Measurements from ENCODE around the gene RNU2-1.
"Not testable (repeated sequence)": the region's sequence is repeated elsewhere in the genome, so short reads cannot be mapped to it uniquely, and the experiment has no call there.

RNU2-1 gene

DNA sequence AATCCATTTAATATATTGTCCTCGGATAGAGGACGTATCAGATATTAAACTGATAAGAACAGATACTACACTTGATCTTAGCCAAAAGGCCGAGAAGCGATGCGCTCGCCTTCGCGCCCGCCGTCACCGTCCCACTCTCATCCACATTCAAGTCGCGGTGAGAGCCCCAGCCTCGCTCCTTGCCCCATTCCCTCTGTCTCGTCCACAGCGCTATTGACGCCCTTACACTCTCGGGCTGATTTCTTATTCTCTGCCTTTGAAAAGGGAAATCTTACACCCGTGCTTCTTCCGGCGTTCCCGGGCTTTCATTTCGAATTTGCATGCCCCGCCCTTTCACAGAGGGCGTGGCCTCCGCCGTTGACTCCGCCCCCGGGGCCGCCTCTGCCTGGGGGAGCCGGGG, at the start of gene RNU2-1:
Gene RNU2-1, minus strand, starts transcription at position 101 of the 400 bp plus-strand sequence.
- DNase-seq: not testable (repeated sequence)

DNA sequence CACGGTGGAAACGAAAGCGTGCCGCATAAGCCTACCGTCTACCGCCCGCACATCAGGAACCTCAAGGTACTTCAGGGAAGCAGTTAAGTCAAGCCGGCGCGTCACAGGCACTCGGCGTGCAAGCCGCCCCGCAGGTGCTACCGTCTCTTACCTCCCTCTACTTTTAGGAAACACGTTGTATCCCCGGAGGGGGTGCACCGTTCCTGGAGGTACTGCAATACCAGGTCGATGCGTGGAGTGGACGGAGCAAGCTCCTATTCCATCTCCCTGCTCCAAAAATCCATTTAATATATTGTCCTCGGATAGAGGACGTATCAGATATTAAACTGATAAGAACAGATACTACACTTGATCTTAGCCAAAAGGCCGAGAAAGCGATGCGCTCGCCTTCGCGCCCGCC, 39.1 kb upstream of the RNU2-1 start:
- not testable (repeated sequence) for DNase-seq

DNA sequence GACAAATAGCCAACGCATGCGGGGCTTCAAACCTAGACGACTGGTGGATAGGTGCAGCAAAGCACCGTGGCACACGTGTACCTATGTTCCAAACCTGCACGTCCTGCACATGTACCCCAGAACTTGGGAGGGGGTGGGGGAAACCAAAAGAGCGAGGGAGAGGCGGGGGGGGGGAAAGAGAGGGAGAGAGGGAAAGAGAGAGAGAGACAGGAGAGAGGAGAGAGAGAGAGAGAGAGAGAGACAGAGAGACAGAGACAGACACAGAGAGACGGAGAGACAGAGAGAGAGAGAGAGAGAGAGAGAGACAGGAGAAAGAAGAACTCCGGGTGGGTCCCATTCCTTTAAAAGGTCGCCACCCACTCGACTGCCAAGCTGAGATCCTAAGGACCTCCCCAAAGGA, 38.7 kb upstream of the RNU2-1 start:
- not testable (repeated sequence) for DNase-seq

DNA sequence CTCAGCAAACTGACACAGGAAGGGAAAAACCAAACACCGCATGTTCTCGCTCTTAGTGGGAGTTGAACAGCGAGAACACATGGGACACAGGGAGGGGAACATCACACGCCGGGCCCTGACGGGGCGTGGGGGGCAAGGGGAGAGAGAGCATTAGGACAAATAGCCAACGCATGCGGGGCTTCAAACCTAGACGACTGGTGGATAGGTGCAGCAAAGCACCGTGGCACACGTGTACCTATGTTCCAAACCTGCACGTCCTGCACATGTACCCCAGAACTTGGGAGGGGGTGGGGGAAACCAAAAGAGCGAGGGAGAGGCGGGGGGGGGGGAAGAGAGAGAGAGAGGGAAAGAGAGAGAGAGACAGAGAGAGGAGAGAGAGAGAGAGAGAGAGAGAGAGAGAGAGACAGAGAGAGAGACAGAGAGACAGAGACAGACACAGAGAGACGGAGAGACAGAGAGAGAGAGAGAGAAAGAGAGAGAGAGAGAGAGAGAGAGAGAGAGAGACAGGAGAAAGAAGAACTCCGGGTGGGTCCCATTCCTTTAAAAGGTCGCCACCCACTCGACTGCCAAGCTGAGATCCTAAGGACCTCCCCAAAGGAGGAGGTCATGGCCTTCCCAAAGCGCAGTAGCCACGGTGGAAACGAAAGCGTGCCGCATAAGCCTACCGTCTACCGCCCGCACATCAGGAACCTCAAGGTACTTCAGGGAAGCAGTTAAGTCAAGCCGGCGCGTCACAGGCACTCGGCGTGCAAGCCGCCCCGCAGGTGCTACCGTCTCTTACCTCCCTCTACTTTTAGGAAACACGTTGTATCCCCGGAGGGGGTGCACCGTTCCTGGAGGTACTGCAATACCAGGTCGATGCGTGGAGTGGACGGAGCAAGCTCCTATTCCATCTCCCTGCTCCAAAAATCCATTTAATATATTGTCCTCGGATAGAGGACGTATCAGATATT, 37.1 kb upstream of the RNU2-1 start:
- DNase-seq: not testable (repeated sequence)

DNA sequence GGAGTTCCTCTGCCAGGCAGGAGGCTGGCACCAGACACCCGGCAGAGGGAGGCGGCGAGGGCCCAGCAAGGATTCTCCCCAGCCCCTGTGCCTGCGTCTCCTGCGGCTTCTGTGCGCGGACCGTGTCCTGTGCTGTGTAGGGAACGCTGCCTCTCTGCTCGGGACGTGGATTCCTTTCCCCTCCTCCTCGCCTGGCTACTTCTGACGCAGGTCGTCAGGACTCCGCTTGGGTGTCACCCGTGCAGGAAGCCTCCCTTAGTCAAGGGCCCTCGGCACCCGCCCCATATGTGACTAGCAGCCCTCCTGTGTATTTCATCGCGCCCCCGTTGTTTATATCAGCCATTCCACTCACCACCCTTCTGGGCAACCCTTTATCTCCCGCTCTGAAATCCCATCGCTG, 12.7 kb upstream of the RNU2-1 start:
- not testable (repeated sequence) for DNase-seq

DNA sequence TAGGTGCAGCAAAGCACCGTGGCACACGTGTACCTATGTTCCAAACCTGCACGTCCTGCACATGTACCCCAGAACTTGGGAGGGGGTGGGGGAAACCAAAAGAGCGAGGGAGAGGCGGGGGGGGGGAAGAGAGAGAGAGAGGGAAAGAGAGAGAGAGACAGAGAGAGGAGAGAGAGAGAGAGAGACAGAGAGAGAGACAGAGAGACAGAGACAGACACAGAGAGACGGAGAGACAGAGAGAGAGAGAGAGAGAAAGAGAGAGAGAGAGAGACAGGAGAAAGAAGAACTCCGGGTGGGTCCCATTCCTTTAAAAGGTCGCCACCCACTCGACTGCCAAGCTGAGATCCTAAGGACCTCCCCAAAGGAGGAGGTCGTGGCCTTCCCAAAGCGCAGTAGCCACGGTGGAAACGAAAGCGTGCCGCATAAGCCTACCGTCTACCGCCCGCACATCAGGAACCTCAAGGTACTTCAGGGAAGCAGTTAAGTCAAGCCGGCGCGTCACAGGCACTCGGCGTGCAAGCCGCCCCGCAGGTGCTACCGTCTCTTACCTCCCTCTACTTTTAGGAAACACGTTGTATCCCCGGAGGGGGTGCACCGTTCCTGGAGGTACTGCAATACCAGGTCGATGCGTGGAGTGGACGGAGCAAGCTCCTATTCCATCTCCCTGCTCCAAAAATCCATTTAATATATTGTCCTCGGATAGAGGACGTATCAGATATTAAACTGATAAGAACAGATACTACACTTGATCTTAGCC, 7.0 kb upstream of the RNU2-1 start:
- not testable (repeated sequence) for DNase-seq

DNA sequence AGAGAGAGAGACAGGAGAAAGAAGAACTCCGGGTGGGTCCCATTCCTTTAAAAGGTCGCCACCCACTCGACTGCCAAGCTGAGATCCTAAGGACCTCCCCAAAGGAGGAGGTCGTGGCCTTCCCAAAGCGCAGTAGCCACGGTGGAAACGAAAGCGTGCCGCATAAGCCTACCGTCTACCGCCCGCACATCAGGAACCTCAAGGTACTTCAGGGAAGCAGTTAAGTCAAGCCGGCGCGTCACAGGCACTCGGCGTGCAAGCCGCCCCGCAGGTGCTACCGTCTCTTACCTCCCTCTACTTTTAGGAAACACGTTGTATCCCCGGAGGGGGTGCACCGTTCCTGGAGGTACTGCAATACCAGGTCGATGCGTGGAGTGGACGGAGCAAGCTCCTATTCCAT, 5.8 kb upstream of the RNU2-1 start:
- not testable (repeated sequence) for DNase-seq

DNA sequence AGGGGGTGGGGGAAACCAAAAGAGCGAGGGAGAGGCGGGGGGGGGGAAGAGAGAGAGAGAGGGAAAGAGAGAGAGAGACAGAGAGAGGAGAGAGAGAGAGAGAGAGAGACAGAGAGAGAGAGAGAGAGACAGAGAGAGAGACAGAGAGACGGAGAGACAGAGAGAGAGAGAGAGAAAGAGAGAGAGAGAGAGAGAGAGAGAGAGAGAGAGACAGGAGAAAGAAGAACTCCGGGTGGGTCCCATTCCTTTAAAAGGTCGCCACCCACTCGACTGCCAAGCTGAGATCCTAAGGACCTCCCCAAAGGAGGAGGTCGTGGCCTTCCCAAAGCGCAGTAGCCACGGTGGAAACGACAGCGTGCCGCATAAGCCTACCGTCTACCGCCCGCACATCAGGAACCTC, 514 bp downstream of the RNU2-1 start:
- not testable (repeated sequence) for DNase-seq

DNA sequence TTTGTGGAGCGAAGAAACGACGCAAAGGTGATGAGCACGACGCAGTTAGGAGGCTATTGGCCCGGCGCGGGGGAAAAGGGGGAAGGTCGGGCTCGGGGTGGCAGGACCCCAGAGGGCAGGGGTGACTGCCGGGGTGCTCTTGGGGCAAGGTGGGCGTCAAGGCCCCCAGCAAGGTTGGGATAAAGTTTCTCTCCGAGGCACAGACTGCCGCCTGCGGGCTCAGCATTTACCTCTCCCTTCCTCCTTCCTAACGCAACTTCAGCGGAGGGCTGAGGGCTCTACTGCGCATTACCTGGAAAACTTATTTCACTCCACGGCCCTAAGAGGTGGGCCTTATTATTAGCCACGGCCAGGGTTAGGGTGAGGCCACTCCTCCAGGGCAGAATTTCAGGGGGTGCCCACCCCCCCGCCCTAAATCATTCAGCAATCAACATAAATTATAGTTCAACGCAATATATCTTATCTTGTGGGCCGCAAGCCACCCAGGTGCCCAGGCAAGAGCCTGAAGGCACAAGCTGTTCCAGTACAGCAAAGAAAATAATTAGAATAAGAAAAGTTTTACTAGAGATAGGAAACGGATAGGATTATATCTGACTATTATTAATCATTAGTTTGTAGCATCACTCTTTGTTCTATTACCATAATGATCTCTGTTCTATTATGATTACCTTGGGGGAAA, 1.6 kb downstream of the RNU2-1 start:
- not testable (repeated sequence) for DNase-seq

DNA sequence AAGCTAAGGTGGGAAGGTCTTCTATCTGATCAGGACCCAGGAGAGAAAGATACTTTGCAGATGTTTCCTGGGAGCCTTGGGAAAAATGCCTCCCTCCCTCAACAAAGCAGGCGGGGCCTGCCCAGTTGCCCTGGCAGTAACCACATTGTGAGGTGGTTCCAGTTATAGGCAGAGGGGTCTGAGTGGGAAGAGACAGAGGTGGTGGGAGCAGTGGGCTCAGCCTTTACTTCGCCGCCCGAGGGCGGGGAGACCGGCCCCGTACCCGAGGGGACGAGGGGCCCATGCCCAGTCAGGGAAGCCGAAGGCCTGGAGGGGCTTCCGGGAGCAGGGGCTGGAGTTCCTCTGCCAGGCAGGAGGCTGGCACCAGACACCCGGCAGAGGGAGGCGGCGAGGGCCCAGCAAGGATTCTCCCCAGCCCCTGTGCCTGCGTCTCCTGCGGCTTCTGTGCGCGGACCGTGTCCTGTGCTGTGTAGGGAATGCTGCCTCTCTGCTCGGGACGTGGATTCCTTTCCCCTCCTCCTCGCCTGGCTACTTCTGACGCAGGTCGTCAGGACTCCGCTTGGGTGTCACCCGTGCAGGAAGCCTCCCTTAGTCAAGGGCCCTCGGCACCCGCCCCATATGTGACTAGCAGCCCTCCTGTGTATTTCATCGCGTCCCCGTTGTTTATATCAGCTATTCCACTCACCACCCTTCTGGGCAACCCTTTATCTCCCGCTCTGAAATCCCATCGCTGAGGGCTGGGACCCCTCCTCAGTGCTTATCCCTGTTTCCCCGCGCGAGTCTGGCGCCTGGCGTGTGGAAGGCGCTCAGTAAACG, 2.4 kb downstream of the RNU2-1 start:
- not testable (repeated sequence) for DNase-seq

DNA sequence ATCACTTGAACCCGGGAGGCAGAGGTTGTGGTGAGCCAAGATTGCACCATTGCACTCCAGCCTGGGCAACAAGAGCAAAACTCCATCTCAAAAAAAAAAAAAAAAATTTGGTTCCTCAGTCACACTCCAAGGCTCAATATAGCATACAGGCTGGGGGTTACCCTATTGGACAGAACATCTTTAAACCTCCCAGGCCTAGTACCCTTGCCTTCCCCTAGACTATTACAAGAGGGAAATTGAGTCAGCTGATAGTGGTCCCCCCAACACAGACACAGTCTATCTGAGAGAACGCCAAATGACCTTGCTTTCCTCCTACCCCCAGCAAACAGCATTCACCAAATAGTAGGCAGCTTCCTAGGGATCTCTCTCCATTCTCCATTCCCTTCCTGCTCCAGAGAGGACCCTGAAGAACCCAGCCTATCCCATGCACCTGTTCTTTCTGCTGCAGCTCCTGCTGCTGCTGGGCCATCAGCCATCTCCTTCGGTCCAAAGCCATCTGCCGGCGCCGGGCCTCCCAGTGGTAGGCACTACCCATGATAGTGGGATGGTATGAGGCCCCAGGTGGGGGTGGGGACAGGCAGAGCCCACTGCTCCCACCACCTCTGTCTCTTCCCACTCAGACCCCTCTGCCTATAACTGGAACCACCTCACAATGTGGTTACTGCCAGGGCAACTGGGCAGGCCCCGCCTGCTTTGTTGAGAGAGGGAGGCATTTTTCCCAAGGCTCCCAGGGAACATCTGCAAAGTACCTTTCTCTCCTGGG, 5.6 kb downstream of the RNU2-1 start, which contains the start of gene CCDC200:
Gene CCDC200, minus strand, starts transcription at position 604 of the 763 bp plus-strand sequence. Its CDS starts 69 bp downstream, at position 535.
- not testable (repeated sequence) for DNase-seq

DNA sequence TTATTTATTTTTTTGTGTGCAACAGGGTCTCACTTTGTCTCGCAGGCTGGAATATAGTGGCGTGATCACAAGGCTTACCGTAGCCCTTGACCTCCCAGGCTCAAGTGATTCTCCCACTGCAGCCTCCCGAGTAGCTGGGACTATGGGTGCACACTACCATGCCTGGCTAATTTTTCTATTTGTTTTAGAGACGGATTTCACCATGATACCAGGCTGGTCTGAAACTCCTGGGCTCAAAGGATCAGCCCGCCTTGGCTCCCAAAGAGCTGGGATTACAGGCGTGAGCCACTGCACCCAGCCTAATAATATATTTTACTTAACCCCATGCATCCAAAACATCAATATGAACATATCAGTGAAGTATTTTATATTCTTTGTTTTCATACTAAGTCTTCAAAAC, 7.4 kb downstream of the RNU2-1 start:
- no peak for DNase-seq

DNA sequence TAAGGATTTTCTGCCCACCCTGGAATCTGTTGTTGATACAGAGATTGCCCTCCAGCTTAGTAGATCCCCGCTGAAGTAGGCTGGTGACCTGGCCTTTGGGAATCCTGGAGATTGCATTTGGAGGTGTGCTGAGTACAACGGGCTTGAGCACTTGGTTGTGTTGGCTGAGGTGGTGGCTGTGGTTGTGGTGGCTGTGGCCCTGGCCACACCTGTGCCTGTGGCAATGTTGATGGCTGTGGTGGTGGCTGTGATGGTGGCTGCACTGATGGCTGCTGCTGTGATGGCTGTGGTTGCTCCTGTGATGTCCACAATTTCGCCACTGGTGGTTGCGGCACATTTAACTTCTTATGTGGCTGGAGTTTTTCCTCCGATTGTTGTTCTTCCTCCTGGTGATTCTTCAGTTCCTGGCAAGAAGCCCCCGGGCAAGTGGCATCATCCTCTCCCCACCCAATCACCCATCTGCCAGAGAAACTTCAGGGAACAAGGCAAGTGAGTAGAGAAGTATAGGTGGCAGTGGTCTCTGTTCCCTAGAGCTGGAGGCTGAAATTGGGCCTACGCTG, 9.6 kb downstream of the RNU2-1 start:
- DNase-seq: no peak

DNA sequence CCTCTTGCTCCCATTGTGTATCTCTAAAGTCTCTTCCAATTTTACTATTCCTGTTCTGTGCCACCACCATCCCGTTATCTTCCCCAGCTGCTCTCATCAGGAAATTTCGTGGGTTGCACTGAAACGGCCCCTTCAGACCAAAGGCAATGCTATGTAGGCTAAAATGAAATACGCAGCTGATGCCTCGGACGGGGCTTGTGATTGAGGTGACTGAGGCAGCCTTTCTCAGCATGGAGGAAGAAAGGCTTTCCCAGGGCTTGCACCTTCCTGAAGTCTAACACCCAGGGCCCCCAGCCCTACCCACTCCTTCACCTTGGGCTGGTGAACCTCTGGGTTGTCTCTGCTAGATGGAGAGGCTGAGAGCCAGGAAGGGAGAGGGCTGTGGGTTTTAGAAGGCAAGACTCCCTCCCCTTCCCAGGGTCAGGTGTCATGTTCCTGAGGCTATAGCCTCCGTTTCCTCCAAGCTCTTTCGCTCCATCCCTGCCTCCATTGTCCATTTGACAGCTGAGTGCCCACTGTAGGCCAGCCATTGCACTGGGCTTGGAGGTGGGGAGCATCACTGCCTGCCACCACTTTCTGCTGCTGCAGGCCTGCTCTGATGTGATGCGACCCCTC, 13.2 kb downstream of the RNU2-1 start:
- no peak for DNase-seq

DNA sequence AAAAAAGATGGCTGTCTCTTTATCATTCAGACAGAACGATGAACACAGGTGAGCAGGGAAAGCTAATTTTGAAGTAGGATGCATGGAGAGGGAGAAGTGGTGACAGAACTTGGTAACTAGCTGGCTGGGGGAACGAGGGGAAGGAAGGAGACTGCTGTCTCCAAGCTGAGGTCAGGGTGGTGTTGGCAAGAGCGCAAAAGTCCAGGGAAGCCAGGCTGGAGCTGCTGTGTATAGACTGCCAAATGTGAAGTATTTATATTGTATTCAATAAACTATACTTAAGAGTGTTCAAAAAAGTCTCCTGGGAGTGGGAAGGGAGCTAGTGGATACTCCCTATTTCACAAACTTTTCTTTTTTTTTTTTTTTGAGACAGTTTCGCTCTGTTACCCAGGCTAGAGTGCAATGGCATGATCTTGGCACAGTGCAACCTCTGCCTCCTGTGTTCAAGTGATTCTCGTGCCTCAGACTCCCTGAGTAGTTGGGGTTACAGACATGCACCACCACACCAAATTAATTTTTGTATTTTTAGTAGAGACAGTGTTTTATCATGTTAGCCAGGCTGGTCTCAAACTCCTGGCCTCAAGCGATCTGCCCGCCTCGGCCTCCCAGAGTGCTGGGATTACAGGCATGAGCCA, 13.9 kb downstream of the RNU2-1 start:
- no peak for DNase-seq

DNA sequence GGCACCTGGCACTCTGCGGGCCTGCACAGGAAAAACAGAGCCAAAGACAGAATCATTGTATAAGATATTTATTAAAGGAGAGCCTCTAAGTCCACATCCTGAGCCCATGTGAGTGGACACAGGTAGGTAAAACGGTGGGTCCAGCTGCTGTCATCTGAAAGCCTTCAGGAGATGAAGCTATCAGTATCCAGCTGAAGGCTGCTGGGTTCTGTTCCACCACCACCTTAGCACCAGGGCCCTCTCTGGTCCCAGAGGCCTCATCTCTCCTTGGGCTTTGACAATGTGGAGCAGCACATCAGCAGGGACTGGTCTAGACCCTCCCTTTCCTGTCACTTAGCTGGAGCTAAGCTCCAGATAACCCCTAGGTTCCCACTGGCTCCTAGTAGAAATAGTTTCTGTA, 14.8 kb downstream of the RNU2-1 start:
- no peak for DNase-seq

DNA sequence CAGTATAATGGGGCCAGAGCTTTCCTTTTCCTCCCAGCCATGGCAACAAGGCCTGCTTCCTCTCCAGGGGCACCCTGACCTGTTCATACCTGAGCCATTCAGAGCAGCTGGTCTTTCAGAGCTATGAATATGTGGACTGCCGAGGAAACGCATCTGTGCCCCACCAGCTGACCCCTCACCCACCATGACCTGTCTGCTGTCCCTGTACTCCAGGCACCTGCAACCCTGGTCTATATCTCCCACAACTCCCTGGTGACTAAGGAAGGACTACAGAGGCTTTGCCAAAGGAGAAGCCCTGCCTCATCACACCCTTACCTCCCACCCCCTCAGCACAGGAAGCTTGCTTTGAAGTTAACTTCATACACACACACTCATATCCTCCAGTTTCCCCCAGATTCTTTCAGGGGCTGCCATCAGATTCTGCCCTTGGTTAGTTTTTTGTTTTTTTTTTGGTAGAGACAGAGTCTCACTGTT, 16.1 kb downstream of the RNU2-1 start:
- DNase-seq: no peak

DNA sequence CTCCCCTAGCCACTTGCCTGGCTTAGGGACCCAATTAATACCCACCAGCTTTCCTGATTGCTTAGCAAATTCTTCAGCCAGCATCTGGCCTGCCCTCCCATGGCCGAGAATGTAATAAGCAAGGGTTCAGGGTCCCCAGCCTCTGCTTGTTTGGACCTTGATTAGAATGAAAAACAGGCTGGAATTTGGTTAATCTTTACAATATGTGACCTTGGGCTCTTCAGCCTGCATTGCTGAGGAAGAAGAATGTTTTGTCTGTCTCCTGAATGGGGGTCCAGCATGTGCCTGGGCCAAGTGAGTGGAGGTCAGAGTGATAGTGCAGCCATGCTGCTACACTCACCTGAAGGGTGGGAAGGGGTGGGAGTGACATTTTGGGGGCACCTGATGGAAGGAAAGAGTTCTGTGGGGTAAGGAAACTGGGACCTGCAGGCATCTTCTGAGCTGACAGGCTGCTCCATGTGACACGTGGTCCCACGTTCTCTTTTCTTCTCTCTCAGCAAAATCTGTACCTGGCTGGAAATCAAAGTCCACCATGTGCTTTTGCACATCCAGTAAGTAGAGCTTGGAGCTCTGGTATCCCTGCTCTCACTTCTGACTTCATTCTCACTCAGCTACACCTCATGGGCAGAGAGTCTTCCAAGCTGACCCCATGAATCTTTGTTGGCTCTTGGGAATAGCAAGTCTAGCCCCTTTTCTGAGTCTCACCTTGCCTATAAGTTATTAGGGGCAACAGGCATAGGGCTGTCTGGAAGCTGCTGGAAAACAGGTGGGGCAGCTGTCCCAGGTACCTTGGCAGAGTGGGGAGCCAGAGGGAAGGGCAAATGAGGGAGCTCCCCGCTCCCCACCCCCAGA, 16.8 kb downstream of the RNU2-1 start:
- no peak for DNase-seq

DNA sequence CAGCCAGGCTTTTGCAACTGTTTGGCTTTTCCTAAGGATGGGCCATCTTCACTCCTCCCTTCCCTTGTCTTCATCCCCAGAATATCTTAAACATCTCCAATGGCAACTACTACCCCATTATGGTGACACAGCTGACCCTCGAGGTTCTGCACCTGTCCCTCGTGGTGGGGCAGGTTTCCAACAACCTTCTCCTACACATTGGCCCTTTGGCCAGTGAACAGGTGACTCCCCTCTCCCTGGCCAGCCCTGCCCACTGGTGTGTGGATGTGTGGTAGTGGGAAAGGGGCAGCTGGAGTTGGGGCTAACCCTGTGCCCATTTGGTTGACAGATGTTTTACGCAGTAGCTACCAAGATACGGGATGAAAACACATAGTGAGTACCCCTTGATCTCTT, 17.4 kb downstream of the RNU2-1 start:
- no peak for DNase-seq
